ENCODE results near the gene POLR2A.

Gene POLR2A

DNA sequence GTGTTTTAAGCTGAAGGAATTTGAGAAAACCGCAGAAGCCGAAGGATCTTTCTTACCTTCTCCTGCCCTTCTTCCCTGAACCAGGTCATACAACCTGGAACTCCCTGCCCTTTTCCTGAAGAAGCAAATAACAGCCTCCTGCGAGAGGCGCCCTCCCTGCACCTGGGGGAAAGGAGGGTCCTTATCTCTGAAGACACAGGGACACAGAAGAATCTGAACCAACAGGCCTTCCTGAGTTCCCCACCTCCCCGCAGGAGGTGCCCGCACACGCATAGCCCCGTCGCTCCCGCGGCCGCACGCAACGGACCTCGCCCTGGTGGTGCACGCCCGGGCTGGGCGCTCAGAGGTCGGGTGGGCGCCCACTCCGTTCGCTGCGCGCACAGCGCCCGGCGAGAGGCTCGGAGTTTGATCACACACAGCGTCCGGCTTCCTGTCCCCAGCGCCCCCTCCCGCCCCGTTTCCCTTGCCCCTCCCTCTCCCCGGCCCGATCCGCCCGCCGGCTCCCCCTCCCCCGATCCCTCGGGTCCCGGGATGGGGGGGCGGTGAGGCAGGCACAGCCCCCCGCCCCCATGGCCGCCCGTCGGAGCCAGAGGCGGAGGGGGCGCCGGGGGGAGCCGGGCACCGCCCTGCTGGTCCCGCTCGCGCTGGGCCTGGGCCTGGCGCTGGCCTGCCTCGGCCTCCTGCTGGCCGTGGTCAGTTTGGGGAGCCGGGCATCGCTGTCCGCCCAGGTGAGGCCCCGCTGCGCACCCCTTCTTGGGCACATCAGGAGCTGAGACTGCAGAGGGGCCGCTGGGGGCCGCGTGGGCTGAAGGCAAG, 64.6 kb downstream of the POLR2A start, which contains the start of gene TNFSF12:
TSS of gene TNFSF12 (plus strand) at position 474 of the 816 bp plus-strand sequence. CDS start at position 570, 96 bp downstream.
- Mint-ChIP-seq H3K27me3 (no peaks in the 10 kb centered on the region), H3K9me3 (no peaks in the 10 kb centered on the region), H3K4me3 (peak within 1 kb of the TSS; percentile 81), H3K36me3 (no peaks in the 10 kb centered on the region), H3K27ac (peak within 1 kb of the TSS; percentile 72), H3K4me1 (peaks cover 52% of the 10 kb centered on the region)

All from activated naive CD4-positive, alpha-beta T cell treated with anti-CD3 and anti-CD28 coated beads, Interleukin-2, amount 50 U/mL, for 24 hours (primary cell).